SKM-1 (cell line): Measurements from ENCODE around the gene CERS4.
"Not testable (repeated sequence)": the region's sequence is repeated elsewhere in the genome, so short reads cannot be mapped to it uniquely, and the experiment has no call there.

Experiments
- DNase-seq: peaks from one replicate; lab custom pipeline; 2025; ENCODE audit not compliant: unreplicated experiment; lab: John Stamatoyannopoulos, UW

Gene CERS4, protein sequence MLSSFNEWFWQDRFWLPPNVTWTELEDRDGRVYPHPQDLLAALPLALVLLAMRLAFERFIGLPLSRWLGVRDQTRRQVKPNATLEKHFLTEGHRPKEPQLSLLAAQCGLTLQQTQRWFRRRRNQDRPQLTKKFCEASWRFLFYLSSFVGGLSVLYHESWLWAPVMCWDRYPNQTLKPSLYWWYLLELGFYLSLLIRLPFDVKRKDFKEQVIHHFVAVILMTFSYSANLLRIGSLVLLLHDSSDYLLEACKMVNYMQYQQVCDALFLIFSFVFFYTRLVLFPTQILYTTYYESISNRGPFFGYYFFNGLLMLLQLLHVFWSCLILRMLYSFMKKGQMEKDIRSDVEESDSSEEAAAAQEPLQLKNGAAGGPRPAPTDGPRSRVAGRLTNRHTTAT

DNA sequence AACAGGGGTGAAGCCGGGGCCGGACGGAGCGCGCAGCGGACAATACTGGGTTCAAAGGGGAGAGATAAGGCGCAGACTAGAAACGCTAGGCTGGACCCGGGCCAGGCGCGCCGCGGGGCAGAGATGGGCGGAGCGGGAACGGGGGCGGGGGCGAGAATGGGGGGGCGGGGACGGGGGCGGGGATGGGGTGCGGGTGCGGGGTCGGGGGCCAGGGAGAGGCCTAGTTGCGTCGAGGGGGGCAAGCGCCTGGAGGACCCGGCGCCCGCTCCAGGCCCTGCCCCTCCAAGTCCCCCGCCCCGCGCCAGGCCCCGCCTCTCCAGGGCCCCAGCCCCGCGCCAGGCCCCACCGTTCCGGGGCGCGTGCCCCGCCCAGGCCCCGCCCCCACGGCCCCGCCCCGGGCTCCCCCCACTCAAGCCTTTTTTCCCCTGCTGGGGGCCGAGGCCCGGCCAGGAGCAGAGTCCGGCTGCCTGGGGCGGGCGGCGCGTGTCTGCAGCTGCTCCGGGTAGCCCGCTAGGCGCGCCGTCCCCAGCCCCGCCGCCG, at the start of gene CERS4:
TSS of gene CERS4 (plus strand) at position 449 of the 540 bp plus-strand sequence. CDS start 41,707 bp downstream, outside the sequence.
- no peak for DNase-seq

DNA sequence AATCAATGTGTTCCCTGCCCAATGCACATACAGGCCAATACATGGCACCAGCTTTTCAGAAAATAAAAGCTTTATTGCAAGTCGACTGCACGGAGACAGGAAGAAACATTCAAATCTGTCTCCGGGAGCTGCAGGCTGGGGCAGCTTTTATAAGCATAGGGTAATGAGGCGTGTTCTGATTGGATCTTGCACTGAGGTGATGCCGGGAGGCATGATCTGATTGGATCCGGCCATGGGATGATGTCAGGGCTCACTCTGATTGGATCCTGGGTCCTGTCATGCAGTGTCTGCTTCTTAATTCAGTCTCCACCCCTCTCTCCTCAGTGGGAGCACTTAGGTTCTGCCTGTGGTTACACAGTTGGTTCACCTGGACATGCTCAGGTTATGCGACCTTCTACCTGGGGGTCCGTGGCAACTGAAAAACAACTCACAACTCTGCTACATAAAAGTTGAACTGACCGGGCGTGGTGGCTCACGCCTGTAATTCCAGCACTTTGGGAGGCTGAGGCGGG, 48.0 kb upstream of the CERS4 start:
- no peak for DNase-seq

DNA sequence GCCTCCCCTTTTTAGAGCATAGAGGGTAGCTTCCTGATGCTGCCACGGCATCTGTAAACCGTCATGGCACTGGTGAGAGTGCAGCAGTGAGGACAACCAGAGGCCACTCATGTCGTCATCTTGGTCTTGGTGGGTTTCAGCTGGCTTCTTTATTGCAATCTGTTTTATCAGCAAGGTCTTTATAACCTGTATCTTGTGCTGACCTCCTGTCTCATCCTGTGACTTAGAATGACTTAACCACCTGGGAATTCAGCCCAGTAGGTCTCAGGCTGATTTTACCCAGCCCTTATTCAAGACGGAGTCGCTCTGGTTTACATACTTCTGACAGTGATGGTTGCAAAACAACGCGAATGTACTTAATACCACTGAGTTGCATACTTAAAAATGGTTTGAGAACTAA, 45.4 kb upstream of the CERS4 start:
- DNase-seq: no peak

DNA sequence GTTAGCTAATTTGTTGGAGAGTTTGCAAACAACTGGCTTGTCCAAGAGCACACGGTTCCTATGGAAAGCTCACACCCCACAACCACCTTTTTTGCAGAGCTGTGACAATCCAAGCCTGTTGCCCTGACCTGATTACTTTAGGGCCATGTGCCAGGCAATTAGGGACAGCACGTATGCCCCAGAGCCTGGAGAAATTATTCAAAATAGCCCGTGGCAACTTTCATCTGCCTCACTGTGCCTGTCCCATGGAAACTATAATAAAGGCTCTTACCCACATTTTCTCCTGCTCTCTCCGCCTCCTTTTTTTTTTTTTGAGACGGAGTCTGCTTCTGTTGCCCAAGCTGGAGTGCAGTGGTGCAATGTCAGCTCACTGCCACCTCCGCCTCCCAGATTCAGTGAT, 41.2 kb upstream of the CERS4 start:
- DNase-seq: no peak

DNA sequence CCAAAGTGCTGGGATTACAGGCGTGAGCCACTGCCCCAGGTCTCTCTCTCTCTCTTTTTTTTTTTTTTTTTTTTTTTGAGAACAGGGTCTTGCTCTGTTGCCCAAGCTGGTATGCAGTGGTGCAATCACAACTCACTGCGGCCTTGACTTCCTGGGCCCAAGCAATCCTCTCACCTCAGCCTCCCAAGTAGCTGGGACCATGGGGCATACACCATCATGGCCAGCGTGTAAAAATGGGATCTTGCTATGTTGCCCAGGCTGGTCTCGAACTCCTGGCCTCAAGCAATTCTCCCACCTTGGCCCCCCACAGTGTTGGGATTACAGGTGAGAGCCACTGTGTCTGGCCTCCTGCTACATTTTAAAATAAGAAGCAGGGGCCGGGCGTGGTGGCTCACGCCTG, 40.6 kb upstream of the CERS4 start:
- no peak for DNase-seq

DNA sequence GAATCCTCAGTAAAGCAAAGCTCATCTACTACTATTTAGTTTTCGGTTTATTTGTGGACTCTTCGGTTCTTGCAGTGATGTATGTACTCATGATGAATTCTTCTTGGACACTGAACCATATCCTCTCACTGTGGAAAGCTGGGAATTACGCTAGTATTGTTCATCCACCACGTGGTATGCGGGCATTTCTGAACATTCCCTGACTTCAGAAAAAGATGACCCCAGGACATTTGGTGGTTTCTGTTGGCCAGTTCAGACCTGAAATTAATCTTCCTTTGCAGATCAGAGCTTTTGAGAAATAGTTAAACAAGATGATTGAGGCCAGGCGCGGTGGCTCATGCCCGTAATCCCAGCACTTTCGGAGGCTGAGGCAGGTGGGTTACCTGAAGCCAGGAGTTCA, 34.5 kb upstream of the CERS4 start:
- no peak for DNase-seq

DNA sequence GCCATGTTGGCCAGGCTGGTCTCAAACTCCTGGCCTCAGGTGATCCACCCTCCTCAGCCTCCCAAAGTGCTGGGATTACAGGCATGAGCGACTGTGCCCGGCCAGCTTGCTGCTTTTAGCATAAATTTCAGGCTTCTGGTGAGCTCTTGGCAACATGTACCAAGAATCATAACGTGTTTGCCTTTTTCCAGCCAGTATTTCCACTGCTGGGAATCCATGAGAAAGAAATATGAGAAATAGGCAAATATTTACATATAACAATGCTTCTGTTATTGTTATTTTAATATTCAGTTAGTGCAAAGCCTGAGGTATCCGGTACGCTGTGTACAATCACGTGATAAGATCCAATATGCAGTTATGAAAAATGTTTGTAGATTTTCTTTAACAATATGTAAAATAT, 29.2 kb upstream of the CERS4 start:
- no peak for DNase-seq

DNA sequence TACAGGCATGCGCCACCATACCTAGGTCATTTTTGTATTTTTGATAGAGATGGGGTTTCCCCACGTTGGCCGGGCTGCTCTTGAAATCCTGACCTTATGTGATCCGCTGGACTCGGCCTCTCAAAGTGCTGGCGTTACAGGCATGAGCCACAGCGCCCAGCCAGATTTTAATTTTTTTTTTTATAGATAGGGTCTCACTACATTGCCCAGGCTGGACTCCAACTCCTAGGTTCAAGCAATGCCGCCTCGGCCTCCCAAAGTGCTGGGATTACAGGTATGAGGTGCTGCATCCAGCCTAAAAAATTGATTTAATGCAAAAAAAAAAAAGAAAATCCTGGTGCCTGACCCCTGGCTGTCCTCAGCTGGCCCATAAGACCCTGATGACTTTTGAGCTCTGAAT, 24.9 kb upstream of the CERS4 start:
- DNase-seq: no peak

DNA sequence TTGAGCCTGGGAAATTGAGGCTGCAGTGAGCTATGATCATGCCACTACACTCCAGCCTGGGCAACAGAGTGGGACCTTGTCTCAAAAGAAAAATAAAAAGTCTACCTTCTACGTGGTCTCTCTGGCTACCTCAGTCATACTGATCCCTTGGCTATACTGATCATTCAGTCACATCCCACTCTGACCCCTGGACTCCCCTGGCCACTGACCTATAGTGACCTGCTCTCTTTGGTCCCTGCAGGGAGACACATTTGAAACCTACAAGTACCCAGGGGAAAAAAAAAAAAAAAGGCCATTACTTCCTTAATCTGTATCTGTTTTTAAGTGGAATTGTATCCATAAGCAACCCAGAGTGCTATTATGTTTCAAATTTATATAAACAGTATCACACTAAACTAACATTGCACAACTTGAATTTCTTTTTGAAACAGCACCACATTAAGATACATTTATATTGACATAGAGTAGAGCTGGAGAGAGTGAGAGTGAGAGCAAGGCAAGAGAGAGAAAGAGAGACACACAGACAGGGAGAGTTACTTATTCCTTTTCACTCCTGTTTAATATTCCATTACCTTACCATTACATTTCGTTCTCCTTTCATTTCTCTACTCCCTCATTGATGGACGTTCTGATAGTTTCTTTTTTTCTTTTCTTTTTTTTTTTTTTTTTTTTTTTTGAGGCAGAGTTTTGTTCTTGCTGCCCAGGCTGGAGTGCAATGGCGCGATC, 23.7 kb upstream of the CERS4 start:
- DNase-seq: no peak

DNA sequence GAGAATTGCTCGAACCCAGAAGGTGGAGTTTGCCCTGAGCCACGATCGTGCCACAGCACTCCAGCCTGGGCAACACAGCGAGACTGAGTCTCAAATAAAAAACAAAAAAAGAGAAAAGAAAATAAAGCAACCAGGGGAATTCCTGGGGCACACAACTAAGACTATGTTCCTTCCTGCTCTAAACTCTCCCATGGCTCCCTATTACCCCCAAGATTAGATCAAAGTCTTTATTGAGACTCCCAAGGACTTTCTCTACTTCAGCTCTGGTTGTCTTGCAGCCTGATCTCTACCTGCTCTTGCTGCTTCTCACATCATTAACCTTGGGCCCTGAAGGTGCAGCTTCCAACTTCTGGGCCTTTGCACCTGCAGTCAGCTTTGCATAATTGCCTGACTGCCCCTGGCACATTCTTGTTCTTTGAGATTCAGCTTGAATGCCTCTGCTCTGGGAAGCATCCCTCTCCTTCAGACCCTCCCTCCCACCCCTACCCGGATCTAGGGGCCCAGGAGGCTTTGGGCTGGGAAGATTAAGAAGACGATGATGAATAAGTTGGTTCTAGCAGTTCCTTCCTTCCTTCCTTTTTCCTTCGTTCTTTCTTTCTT, 16.8 kb upstream of the CERS4 start:
- DNase-seq: no peak

DNA sequence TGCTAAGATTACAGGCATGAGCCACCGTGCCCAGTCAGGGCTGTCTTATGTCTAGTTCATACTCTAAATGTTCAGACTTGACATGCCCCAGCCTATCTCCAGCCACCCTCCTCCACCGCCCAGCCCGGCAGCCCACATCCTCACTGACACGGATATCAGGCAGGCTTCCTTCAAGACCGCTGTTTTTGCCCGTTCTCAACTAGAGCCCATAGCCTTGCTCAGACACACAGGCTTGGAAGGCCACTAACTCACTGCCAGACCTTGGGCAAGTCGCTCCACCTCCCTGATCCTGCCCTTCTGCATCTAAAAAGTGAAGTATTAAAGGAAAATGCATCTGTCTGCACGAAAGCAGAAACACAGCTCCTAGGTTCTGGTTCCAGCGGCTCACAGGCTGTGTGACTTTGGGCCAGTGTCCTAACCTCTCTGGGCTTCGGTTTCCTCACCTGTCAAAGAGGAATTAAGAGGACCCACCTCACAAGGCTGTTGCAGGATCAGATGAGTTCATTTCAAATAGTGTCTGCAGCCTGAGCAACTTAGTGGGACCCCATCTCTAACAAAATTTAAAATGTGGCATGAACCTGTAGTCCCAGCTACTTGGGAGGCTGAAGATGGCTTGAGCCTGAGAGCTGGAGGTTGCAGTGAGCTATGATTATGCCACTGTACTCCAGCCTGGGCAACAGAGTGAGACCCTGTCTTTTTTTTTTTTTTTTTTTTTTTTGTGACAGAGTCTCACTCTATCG, 14.5 kb upstream of the CERS4 start:
- peak; percentile 47 for DNase-seq

DNA sequence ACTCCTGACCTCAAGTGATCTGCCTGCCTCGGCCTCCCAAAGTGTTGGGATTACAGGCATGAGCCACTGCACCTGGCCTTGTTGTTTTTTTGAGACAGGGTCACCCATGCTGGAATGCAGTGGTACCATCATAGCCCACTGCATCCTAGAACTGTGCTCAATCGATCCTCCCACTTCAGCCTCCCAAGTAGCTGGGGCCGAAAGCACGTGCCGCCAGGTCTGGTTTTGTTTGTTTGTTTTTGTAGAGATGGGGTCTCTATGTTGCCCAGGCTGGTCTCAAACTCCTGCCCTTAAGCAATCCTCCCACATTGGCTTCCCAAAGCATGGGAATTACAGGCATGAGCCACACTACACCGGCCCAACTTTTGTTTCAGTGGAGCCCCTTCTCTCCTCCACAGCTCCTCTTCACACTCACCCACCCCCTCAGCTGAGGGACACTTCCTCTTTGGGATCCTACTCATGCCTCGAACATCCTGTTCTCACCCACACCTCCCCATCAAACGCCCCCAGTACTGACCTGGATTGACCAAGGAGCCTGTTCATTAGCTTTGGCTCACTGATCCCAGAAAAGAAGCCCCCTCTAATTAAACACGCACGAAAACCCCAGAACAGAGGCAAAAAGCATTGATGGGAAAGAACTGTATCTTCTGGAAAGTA, 12.8 kb upstream of the CERS4 start:
- DNase-seq: no peak

DNA sequence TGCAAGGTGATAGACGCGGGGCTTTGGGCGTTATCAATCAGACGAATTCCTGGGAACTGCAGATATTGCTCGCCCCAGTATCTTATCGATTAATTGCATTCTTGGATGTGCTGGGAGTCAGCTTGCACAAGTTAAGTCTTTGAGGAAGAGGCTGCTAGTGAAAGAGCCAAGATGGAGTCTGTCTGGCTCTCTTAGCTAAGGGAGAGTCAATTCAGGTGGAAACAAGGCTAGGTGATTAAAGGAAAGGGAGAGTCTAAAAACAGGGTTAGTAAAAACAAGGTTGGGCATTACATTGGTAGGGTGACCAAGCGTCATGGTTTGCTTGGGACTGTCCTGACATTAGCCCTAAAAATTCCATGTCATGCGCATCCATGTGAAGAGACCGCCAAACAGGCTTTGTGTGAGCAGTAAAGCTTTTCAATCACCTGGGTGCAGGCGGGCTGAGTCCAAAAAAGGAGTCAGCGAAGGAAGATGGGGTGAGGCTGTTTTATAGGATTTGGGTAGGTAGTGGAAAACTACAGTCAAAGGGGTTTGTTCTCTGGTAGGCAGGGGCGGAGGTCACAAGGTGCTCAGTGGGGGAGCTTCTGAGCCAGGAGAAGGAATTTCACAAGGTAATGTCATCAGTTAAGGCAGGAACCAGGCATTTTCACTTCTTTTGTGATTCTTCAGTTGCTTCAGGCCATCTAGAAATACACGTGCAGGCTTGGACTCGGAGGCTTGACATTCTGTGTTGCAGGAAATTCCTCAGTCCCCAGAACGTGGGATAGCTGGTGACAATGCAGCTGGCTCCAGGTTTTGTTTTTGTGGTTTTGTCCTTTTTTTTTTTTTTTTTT, 5.7 kb upstream of the CERS4 start:
- not testable (repeated sequence) for DNase-seq

DNA sequence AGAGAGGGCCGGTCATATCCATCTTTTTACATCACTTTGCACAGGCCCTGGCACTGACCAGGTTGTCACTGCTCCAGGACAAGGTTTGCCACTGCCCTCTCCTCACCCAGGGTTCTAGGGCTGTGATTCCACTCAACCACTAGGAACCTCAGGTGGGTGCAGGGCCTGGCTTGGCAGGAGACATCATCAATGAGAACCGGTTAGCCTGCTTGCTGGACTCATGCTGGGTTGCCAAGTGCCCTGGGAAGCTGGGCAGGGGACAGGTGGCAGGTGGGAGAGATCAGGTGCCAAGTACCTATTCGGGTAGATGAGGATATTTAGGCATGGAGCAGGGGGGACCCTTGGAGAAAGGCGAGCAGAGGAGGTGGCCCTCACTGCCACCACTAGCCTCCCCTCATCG, 4.2 kb upstream of the CERS4 start:
- no peak for DNase-seq

DNA sequence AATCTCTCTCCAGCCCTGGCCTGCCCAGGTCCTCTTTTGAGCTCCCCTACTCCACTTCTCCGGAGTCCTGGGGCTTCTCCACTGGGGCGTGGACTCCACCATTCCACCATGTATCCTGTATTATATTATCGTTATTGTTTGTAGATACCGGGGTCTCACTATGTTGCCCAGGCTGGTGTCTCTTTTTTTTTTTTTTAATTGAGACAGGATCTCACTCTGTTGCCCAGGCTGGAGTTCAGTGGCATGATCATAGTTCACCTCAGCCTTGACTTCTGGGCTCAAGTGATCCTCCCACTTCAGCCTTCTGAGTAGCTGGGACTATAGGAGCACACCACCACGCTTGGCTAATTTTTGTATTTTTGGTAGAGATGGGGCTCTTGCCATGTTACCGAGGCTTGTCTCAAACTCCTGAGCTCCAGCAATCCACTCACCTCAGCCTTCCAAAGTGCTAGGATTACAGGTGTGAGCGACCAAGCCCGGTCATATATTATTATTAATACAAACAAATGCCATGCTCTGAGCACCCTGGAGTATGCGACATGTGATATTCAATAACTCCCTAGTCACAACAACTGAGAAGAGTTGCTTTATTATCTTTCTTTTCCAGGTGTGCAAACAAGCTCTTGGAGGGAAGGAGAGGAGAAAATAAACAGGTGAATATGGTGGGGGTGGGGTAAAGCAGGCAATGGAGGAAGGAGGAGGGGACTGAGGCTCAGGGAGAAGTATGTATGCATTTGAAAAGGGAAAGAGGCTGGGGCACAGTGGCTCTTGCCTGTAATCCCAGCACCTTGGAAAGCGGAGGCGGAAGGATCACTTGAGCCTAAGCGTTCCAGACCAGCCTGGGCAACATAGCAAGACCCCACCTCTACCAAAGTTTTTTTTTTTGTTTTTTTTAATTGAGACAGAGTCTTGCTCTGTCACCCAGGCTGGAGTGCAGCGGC, 2.8 kb upstream of the CERS4 start:
- no peak for DNase-seq

DNA sequence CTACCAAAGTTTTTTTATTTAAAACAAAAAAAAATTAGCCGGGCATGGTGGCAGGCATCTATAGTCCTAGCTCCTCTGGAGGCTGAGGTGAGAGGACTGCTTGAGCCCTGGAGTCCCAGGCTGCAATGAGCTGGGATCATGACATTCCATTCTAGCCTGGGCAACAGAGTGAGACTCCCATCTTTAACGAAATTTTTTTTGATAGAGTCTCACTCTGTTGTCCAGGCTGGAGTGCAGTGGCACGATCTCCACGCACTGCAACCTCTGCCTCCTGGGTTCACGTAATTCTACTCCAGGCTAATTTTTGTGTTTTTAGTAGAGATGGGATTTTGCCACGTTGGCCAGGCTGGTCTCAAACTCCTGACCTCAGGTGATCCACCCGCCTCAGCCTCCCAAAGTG, 1.8 kb upstream of the CERS4 start:
- DNase-seq: not testable (repeated sequence)

DNA sequence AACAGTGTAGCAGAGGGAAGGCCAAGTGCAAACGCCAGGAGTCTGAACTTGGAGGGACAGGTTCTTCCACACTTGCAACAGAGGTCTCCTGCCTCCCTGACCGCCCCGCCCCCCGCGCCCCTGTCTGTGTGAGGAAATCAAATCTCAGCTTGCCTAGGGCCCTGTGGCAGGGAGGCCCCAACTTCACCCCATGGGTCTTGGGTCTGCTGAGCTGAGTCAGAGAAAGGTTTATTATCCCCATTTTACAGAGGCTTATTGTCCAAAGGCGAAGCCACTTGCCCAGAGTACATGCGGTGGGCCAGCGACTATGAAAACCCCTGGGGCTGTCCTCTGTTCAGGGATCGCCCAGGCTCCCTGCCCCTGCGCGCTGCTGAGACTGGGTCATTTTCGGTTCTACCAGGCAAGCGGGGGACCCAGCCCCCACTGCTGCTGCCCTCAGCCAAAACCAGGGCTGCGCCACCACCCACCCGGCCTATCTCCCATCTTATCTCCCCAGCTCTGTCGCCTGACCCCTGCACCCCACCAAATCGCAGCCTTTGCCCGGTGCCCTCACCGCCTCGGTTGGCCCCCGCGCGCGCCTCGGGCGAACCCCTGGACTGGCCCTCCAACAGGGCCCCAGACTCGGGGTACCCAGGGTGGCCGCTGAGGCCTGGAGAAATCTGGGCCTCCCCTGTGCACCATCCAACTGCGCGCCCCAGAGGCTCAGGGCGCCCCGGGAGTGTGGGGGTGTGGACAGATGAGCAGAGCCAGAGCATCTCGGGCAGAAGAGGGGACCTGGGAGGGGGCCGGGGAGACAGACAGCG, 850 bp upstream of the CERS4 start:
- no peak for DNase-seq
